GM12875 (cell line): ENCODE measurements around the gene KCNMB4.

Source experiments
- H3K4me3 ChIP-seq: one replicate; pipeline ENCODE4 v1.5.1; 2011; ENCODE audit warnings: low read depth, low read length, control low read depth
- TF ChIP-seq, protein P1 (sequence below): IDR thresholded peaks from 2 replicates; pipeline ENCODE4 v1.5.1; 2011; ENCODE audit warnings: low read depth, mild to moderate bottlenecking, control low read depth, inconsistent platforms, low read length, moderate library complexity, borderline replicate concordance; ENCODE audit not compliant: insufficient read depth

The KCNMB4 gene

DNA sequence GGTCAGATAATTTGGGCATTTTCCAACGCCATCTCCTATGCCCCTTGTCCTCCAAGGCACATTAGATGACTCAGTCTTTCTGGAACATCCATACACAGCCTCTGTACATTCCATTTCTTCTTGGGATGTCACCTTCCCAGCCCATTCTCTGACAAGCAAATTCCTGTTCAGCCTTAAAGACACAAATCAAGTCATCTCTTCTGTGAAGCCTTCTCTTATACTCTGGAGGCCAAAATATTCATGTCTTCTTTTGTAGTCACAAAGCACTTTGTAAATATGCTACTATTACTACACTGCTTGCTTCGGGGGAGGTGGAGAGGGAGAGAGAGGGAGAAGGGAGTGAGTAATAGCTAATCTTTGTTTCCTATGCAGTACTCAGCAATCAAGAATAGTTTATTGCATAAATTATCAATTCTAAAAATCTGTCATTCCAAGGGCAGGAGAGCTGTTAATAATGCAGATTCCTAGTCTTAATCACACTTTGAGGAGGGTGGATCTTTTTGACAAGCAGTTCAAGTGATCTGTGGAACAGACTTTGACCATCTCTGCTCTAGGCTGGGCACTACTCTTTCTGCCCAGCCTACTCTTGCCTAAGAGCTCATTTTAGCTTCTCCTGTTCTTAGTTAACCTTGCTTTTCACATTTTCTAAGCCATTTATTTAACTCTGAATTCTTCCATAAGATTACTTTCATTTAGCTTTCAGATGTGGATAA lies 27.9 kb downstream of the KCNMB4 start:
- TF ChIP-seq, protein P1, sequence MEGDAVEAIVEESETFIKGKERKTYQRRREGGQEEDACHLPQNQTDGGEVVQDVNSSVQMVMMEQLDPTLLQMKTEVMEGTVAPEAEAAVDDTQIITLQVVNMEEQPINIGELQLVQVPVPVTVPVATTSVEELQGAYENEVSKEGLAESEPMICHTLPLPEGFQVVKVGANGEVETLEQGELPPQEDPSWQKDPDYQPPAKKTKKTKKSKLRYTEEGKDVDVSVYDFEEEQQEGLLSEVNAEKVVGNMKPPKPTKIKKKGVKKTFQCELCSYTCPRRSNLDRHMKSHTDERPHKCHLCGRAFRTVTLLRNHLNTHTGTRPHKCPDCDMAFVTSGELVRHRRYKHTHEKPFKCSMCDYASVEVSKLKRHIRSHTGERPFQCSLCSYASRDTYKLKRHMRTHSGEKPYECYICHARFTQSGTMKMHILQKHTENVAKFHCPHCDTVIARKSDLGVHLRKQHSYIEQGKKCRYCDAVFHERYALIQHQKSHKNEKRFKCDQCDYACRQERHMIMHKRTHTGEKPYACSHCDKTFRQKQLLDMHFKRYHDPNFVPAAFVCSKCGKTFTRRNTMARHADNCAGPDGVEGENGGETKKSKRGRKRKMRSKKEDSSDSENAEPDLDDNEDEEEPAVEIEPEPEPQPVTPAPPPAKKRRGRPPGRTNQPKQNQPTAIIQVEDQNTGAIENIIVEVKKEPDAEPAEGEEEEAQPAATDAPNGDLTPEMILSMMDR, result no peak
- H3K4me3 ChIP-seq, result no peak overlapping the region

DNA sequence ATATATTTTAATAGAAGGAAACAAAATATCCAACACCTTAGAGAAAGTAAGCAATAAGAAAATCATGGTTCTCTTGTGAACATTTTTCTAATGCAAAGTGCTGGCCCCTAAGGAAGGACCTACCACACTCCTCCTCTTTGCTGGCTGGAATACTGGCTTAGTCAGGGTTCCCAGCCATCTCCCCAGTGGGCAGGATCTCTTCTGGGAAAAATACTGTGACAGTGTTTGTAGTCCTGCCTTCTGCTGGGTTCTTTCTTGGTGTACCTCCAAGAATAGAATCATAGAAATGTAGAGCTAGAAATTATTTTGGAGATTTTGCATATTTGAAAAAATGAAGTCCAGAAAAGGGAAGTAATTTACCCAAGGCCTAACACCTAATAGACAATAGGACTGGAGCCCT lies 31.9 kb downstream of the KCNMB4 start:
- TF ChIP-seq, protein P1, result no peak
- H3K4me3 ChIP-seq, result no peak overlapping the region

DNA sequence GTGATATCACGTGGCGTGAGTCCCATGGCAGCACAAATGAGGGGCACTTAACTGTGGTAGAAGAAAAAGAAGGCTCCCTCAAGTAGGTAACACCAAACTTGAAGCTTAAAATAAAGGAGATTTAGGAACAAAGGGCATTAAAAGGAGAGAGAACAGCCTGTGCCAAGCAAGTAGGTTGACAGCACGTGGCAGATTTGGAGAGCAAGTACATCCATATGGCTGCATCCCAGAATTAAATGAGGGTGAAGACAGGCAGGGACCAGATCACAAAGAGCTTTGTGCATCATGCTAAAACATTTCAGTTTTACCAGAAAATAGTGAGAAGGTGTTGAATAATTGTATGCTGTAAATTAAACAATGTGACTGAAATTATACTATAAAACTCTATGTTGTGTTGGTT lies 32.8 kb downstream of the KCNMB4 start:
- TF ChIP-seq, protein P1, result no peak

DNA sequence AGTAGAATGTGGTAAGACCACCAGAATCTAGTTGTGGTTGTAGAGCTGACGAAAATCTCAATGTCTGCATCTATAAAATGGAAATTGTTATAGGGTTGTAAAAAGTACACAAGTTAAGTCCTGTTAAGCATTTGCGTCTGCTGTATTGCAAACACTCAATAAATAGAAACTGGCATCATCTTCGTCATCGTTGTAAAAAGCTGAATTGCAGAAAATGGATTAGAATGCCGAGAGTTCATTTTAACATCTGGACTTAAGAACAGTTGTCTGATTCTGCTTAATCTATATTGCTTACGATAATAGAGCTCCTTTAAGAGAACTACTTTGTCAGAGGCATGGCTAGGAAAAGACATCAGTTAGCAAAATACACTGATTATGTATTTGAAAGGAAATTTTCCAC lies 33.2 kb downstream of the KCNMB4 start:
- no peak overlapping the region for H3K4me3 ChIP-seq

More for the DNA sequence above, 32.8 kb downstream of the KCNMB4 start:
- no peak overlapping the region for H3K4me3 ChIP-seq

DNA sequence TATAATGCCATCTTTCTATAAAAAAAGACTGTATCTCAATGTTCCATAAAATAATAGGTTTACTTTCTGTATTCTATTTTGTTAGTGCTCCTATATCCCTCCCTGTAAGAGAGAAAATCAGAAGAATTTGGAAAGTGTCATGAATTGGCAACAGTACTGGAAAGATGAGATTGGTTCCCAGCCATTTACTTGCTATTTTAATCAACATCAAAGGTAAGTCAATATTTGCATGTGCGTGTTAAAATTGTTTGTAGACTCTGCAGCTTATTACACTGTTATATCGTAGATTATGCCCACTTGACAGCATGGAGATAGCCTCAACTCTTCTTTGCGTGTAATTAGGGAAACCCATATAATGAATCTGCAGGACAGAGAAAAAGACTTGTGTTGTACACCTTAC lies 34.0 kb downstream of the KCNMB4 start:
- TF ChIP-seq, protein P1, result no peak
- no peak overlapping the region for H3K4me3 ChIP-seq

More for the DNA sequence above, 33.2 kb downstream of the KCNMB4 start:
- TF ChIP-seq, protein P1, result no peak

DNA sequence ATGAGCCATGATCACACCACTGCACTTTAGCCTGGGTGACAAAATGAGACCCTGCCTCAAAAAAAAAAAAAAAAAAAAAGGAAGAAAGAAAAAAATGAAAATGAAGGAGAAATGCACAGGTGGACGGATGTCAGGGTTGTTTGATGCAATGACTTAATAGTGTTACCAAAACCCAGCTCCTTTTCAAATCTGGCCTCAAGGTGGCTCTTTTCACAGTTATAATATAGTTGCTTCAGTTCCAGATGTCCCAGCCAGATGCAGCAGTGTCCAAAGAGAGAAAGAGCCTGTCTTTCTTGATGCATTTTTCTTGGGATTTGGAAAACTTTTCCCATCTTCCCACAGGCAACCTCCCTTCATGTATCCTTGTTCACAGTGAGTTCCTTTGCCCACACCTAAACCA lies 36.5 kb downstream of the KCNMB4 start:
- no peak overlapping the region for H3K4me3 ChIP-seq
- TF ChIP-seq, protein P1, result no peak

DNA sequence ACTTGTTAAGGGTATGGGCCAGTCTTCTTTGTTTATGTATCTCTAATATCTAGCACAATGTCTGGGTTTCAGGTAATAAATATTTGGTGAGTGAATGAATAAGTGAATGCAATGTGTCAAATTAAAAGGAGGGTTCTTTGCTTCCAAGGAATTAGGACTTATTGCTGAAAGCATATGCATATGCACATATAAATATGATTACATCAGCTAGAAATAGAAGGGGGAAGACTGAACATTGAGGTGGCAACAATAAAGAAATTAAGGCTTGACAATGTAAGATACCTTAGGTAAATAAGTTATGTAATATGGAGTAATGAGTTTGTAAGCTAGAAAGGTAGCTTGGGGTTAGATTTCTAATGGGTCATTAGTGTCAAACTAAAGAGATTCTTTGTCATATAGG lies 37.7 kb downstream of the KCNMB4 start:
- TF ChIP-seq, protein P1, result no peak
- H3K4me3 ChIP-seq, result no peak overlapping the region
